PC-3 (cell line): Measurements from ENCODE around the gene APOLD1. TPM values are rescaled to one million over a fixed set of nuclear protein-coding genes. Genes with fewer than 3 reads are reported as not detected.
A peak's percentile ranks its signal among the peaks of the same experiment; 100 is the strongest.

Experiments
- ATAC-seq: fragments of 200-7000 bp; cut with Tn5 transposase; 2 replicates; pipeline ENCODE4 v1.9.1; 2020; ENCODE audit warnings: mild to moderate bottlenecking, moderate library complexity
- BruUV-seq: library from RNA; stranded (reverse); fragments of 400-500 nt; replicated peaks from 2 replicates; lab custom pipeline; 2021; lab: Mats Ljungman, UMichigan
- CTCF ChIA-PET: fragments of 300-600 bp; sonication (Branson Sonifier 250); formaldehyde crosslinking; loops from one replicate; lab custom pipeline; 2022; ENCODE audit warnings: antibody characterized with exemption; lab: Charles Lee
- POLR2A ChIA-PET: fragments of 300-600 bp; sonication (Branson Sonifier 250); formaldehyde crosslinking; loops from one replicate; lab custom pipeline; 2022; ENCODE audit warnings: antibody characterized with exemption; ENCODE audit not compliant: unreplicated experiment; lab: Charles Lee
- DNase-seq: peaks from one replicate; pipeline ENCODE4 v3.0.0-alpha.2; 2015
- H2AFZ ChIP-seq: fragments of 300-600 bp; sonication (generic); 2 replicates; pipeline ENCODE4 v1.6.0; 2016; ENCODE audit warnings: antibody characterized with exemption, low read length
- H3F3A ChIP-seq: fragments of 300-600 bp; sonication (generic); one replicate; pipeline ENCODE4 v1.6.0; 2017; ENCODE audit warnings: antibody characterized with exemption, low read length, control low read depth, mild to moderate bottlenecking; ENCODE audit not compliant: unreplicated experiment
- H3K27ac ChIP-seq: fragments of 300-600 bp; sonication (generic); 2 replicates; pipeline ENCODE4 v1.5.1; 2016; ENCODE audit warnings: mild to moderate bottlenecking, low read length
- H3K27me3 ChIP-seq: fragments of 300-600 bp; sonication (generic); 2 replicates; pipeline ENCODE4 v1.6.1; 2016; ENCODE audit warnings: low read length, mixed read lengths
- H3K36me3 ChIP-seq: fragments of 300-600 bp; sonication (generic); 2 replicates; pipeline ENCODE4 v1.6.1; 2016; ENCODE audit warnings: low read depth, mixed run types, low read length, mixed read lengths
- H3K4me1 ChIP-seq: fragments of 300-600 bp; sonication (generic); 2 replicates; pipeline ENCODE4 v1.5.1; 2016; ENCODE audit warnings: low read length; ENCODE audit not compliant: insufficient read depth
- H3K4me2 ChIP-seq: fragments of 300-600 bp; sonication (generic); 2 replicates; pipeline ENCODE4 v1.6.0; 2016; ENCODE audit warnings: low read length
- H3K4me3 ChIP-seq: fragments of 300-600 bp; sonication (generic); 2 replicates; pipeline ENCODE4 v1.5.1; 2016; ENCODE audit warnings: mild to moderate bottlenecking, low read length, mixed read lengths
- H3K79me2 ChIP-seq: fragments of 300-600 bp; sonication (generic); 2 replicates; pipeline ENCODE4 v1.6.1; 2017; ENCODE audit warnings: low read length, mixed read lengths
- H3K9ac ChIP-seq: fragments of 300-600 bp; sonication (generic); 2 replicates; pipeline ENCODE4 v1.6.0; 2016; ENCODE audit warnings: mild to moderate bottlenecking, low read length
- H3K9me2 ChIP-seq: fragments of 300-600 bp; sonication (generic); replicated peaks from 2 replicates; pipeline ENCODE4 v1.6.1; 2016; ENCODE audit warnings: mixed run types, low read length, mixed read lengths
- H3K9me3 ChIP-seq: fragments of 300-600 bp; sonication (generic); 2 replicates; pipeline ENCODE4 v1.6.1; 2016; ENCODE audit warnings: low read length, mixed read lengths
- H4K20me1 ChIP-seq: fragments of 300-600 bp; sonication (generic); 2 replicates; pipeline ENCODE4 v1.6.1; 2016; ENCODE audit warnings: low read length, mixed read lengths
- EZH2 ChIP-seq: fragments of 300-600 bp; sonication (generic); IDR thresholded peaks from one replicate; pipeline ENCODE4 v1.6.1; 2017; ENCODE audit warnings: antibody characterized with exemption, mild to moderate bottlenecking, low read length; ENCODE audit not compliant: unreplicated experiment
- EZH2phosphoT487 ChIP-seq: fragments of 300-600 bp; sonication (generic); IDR thresholded peaks from 2 replicates; pipeline ENCODE4 v1.6.1; 2018; ENCODE audit warnings: mild to moderate bottlenecking, antibody characterized with exemption, low read length, borderline replicate concordance
- intact Hi-C: fragments of 100-400 bp; cut with micrococcal nuclease; formaldehyde crosslinking; loops from 2 replicates; pipeline ENCODE4 v1.9.0; 2023
- total RNA-seq: library from RNA; depleted of rRNA; stranded (reverse); fragments of >200 nt; gene quantifications from 2 replicates; pipeline ENCODE4 v1.2.3, GENCODE V29; 2014
- TF ChIP-seq, protein P1 (sequence below): fragments of 300-600 bp; sonication (generic); conservative IDR thresholded peaks from 2 replicates; pipeline ENCODE4 v1.5.1; 2017; ENCODE audit warnings: antibody characterized with exemption, low read depth, mild to moderate bottlenecking, low read length

APOLD1 gene
- total RNA-seq, 1 experiment from 2014 or later = 3.5 TPM

GRCh38 chr12:12741660-12742059 is 43.8 kb upstream of the APOLD1 start:
- intact Hi-C loops = no loop called here
- Histone ChIP-seq H4K20me1 (no peaks in the 10 kb centered on the region), H3K27me3 (no peaks in the 10 kb centered on the region), H3K4me3 (no peak overlapping the region), H2AFZ (no peak overlapping the region), H3K4me2 (peak overlapping the region; percentile 46), H3K27ac (no peak overlapping the region), H3K9me3 (no peaks in the 10 kb centered on the region), H3K4me1 (peaks cover 18% of the 10 kb centered on the region), H3K79me2 (no peaks in the 10 kb centered on the region), H3K9me2 (no peaks in the 10 kb centered on the region), H3F3A (no peaks in the 10 kb centered on the region), H3K9ac (no peak overlapping the region), H3K36me3 (no peaks in the 10 kb centered on the region)
- BruUV-seq = no TSS peak
- no peak for ATAC-seq
- no peak for DNase-seq
- CTCF ChIA-PET = interaction anchor here (0.6 kb wide), 1 partner anchor 132 kb away, joined by 4 read pairs; no protein-coding TSS in a partner anchor
- no peak for TF ChIP-seq EZH2
- TF ChIP-seq, protein P1, sequence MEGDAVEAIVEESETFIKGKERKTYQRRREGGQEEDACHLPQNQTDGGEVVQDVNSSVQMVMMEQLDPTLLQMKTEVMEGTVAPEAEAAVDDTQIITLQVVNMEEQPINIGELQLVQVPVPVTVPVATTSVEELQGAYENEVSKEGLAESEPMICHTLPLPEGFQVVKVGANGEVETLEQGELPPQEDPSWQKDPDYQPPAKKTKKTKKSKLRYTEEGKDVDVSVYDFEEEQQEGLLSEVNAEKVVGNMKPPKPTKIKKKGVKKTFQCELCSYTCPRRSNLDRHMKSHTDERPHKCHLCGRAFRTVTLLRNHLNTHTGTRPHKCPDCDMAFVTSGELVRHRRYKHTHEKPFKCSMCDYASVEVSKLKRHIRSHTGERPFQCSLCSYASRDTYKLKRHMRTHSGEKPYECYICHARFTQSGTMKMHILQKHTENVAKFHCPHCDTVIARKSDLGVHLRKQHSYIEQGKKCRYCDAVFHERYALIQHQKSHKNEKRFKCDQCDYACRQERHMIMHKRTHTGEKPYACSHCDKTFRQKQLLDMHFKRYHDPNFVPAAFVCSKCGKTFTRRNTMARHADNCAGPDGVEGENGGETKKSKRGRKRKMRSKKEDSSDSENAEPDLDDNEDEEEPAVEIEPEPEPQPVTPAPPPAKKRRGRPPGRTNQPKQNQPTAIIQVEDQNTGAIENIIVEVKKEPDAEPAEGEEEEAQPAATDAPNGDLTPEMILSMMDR = no peak
- no peak for TF ChIP-seq EZH2phosphoT487
- POLR2A ChIA-PET = interaction anchor here (0.5 to 0.7 kb wide), 2 partner anchors 13 to 1093 kb away, joined by 4 to 7 read pairs; no protein-coding TSS in a partner anchor

DNA sequence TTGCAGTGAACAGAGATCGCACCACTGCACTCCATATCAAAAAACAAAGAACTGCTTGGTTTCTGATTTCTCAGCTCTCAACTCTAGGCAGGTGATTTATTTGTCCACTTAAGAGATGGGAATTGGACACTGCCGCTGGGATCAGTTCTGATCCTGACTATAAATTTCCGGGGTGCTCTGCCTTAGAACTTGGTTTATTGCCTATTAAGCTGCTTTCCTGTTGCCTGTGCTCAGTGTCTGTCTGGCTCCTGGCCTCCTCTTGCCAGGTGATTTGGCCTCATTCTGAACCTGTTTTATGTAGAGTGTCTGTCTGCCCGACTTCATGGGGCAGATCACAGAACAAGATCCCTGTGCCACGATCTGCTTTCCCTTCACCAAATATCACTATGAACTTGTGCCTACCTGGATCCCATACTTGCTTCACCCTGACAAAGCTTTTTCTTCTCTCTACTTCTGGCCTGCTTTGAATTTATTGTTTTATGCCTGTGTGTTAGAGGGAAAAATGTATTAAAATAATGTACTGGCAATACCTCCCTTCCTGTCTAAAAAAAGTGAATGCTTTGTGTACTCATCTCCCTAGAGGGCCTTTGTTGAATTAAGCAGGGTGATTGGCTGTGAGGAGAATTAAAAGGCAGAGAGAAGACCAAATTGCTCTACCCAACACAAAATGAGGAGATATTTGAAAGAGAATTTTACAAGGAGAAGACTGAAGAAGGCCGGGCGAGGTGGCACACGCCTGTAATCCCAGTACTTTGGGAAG is 40.7 kb upstream of the APOLD1 start:
- Histone ChIP-seq H3K9ac (no peak overlapping the region), H2AFZ (no peak overlapping the region), H3K4me2 (0 out of 2 replicates have a peak overlapping the region, but pooled peaks have one; percentile 30), H3K4me1 (peaks cover 15% of the 10 kb centered on the region), H3F3A (no peaks in the 10 kb centered on the region), H3K9me3 (no peaks in the 10 kb centered on the region), H3K27me3 (no peaks in the 10 kb centered on the region), H3K79me2 (no peaks in the 10 kb centered on the region), H3K4me3 (no peak overlapping the region), H3K36me3 (no peaks in the 10 kb centered on the region), H4K20me1 (no peaks in the 10 kb centered on the region), H3K27ac (no peak overlapping the region), H3K9me2 (no peaks in the 10 kb centered on the region)
- DNase-seq (no peak), ATAC-seq (no peak)
- intact Hi-C loops = no loop called here
- ChIA-PET POLR2A (no interaction called here), CTCF (interaction anchor here (0.6 kb wide), 1 partner anchor 29 kb away, joined by 5 read pairs; no protein-coding TSS in a partner anchor)
- no TSS peak for BruUV-seq
- TF ChIP-seq, protein P1 = no peak
